Esophagus muscularis mucosa (tissue), 3 donors: ENCODE measurements around the gene BARX1.

Experiments
- CTCF ChIP-seq, 3 experiments: fragments of 200-600 bp in 2 of 3; fragments of 450-650 bp in 1 of 3; sonication (generic) in 2 of 3; IDR thresholded peaks; one replicate each; pipeline ENCODE4 v1.5.1; 2017 to 2019; ENCODE audit warnings: antibody characterized with exemption in 3 of 3, mild to moderate bottlenecking in 2 of 3, moderate library complexity in 1 of 3
- POLR2A ChIP-seq: fragments of 450-650 bp; IDR thresholded peaks from one replicate; pipeline ENCODE4 v1.6.1; 2017; ENCODE audit warnings: antibody characterized with exemption, moderate library complexity, mild to moderate bottlenecking, low read depth

- TF ChIP-seq CTCF (IDR thresholded peaks at IDR 0.05): no peak
- no peak for TF ChIP-seq POLR2A
Measured at GRCh38 chr9:93944011-93944410, 11.1 kb downstream of the BARX1 start.
